Adrenal gland (tissue), 12 donors: Measurements from ENCODE around the gene PHF12. TPM values are rescaled to one million over a fixed set of nuclear protein-coding genes. Genes with fewer than 3 reads are reported as not detected.

ENCODE experiments used
- DNase-seq, 7 donors: peaks; one replicate each; pipeline ENCODE4 v3.0.0-alpha.2; 2019 to 2020
- H3K27ac ChIP-seq, 5 donors: fragments of 200-600 bp; sonication (generic) in 4 of 5; 1 replicate in 3 of 5; 2 replicates in 2 of 5; pipeline versions ENCODE4 v1.5.1 to v1.8.0; 2016 to 2020; ENCODE audit warnings: mild to moderate bottlenecking in 1 of 5
- H3K27me3 ChIP-seq: fragments of 200-600 bp; 2 replicates; pipeline ENCODE4 v1.8.0; 2021
- H3K36me3 ChIP-seq, 2 donors: fragments of 200-600 bp; replicated peaks in 1 of 2; 1 replicate in 1 of 2; 2 replicates in 1 of 2; pipeline versions ENCODE4 v1.5.1 to v1.8.0; 2018 to 2022
- H3K4me1 ChIP-seq, 2 donors: fragments of 200-600 bp; replicated peaks in 1 of 2; 1 replicate in 1 of 2; 2 replicates in 1 of 2; pipeline versions ENCODE4 v1.5.1 to v1.8.0; 2018 to 2021
- H3K4me3 ChIP-seq, 4 donors: fragments of 200-600 bp; sonication (generic) in 3 of 4; one replicate each; pipeline ENCODE4 v1.5.1; 2016 to 2018
- H3K9me3 ChIP-seq, 3 donors: fragments of 200-600 bp; sonication (generic) in 1 of 3; replicated peaks in 1 of 3; 1 replicate in 2 of 3; 2 replicates in 1 of 3; pipeline versions ENCODE4 v1.5.1 to v1.8.0; 2016 to 2021
- POLR2A ChIP-seq, 2 donors: fragments of 450-650 bp; IDR thresholded peaks; one replicate each; pipeline ENCODE4 v1.6.1; 2017; ENCODE audit warnings: antibody characterized with exemption in 2 of 2, mild to moderate bottlenecking in 2 of 2, moderate library complexity in 1 of 2
- WGBS, 4 donors: extraction: QIAGEN DNeasy Blood & Tissue Kit in 2 of 4; methylation state at CpG; one replicate each; pipeline versions ENCODE4 v1.1.5 to v1.1.7; 2013 to 2017; 5-methylcytosine and 5-hydroxymethylcytosine counted together
- intact Hi-C, 2 donors: fragments of 100-400 bp; cut with DNase I; formaldehyde crosslinking; loops; one replicate each; pipeline versions ENCODE4 v1.14.1 to v1.15.0; 2022 to 2023
- polyA plus RNA-seq, 3 donors: library from polyadenylated mRNA; stranded (reverse); fragments of 200-250 nt in 2 of 3; fragments of 350-450 nt in 1 of 3; fragmentation: Illumina TruSeq in 1 of 3; extraction: RNeasy Lipid Tissue Mini Kit (QIAGEN cat#74804) in 1 of 3; gene quantifications; one replicate each; pipeline ENCODE4 v1.2.3, GENCODE V29; 2013 to 2014
- total RNA-seq, 9 donors: library from RNA; depleted of rRNA in 4 of 9; stranded (reverse); fragments of >200 nt in 4 of 9; fragments of 120-200 nt in 1 of 9; fragmentation: NEBNext Ultra II Directional in 1 of 9; extraction: Animal tissue kit (Norgen Biotek cat#: 25700) in 1 of 9; gene quantifications; one replicate each; pipeline versions ENCODE4 v1.1.0 to v1.2.4, GENCODE V29; 2013 to 2023
- TF ChIP-seq, protein P1 (sequence below), 6 experiments: fragments of 450-650 bp in 4 of 6; fragments of 200-600 bp in 2 of 6; sonication (generic) in 1 of 6; IDR thresholded peaks; 1 replicate in 5 of 6; 2 replicates in 1 of 6; pipeline versions ENCODE4 v1.5.1 to v1.8.0; 2016 to 2021; ENCODE audit warnings: antibody characterized with exemption in 6 of 6, mild to moderate bottlenecking in 2 of 6, moderate library complexity in 1 of 6
- donor health status: healthy with polysubstance abuse.
- donor health status: Bipolar disorder and iron deficiency.
- donor health status: DM: yes; HTN: yes; CAD: no.
- donor health status: DM: no; HTN: no; CAD: no.
- donor health status: DM: no; HTN: no; CAD: no.
- donor health status: DM: yes; HTN: yes; CAD: no.

The PHF12 gene
- total and polyA plus RNA-seq, 12 donors = 14.4 to 47.9 (median 26.3) TPM

DNA sequence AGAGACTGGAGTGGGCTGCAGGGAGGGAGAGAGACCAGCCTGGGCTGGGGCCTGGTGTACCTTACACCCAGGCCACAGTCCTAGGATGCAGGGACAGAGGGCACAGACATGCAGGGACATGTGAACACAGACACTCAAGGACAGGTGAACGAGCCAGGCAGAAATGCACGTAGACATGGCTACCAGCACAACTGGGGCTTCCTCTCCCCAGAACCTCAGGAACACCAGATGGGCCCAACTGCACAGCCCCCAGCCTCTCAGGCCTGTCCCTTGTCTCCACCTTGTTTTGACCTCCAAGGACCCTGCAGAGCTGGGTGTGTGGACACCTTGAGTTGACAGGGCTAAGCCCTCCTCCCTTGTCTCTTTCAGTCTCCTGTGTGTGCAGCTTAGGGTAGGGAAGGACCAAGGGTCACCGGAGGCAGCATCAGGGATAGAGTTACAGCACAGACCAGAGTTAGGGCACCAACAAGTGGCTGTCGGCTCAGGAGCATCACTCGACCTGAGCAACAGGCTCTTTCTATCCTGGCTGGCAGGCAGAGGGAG is 45.3 kb upstream of the PHF12 start:
- Histone ChIP-seq H3K27ac (no peak overlapping the region), H3K36me3 (no peaks in the 10 kb centered on the region), H3K27me3 (no peaks in the 10 kb centered on the region), H3K9me3 (no peaks in the 10 kb centered on the region), H3K4me3 (no peak overlapping the region), H3K4me1 (peaks cover 0 to 8% of the 10 kb centered on the region in 2 donors)
- intact Hi-C loops = no loop called here
- WGBS, 4 donors = 47 to 64% (median 61%) methylated on average over 5 of the region's 5 CpGs
- TF ChIP-seq, protein P1, sequence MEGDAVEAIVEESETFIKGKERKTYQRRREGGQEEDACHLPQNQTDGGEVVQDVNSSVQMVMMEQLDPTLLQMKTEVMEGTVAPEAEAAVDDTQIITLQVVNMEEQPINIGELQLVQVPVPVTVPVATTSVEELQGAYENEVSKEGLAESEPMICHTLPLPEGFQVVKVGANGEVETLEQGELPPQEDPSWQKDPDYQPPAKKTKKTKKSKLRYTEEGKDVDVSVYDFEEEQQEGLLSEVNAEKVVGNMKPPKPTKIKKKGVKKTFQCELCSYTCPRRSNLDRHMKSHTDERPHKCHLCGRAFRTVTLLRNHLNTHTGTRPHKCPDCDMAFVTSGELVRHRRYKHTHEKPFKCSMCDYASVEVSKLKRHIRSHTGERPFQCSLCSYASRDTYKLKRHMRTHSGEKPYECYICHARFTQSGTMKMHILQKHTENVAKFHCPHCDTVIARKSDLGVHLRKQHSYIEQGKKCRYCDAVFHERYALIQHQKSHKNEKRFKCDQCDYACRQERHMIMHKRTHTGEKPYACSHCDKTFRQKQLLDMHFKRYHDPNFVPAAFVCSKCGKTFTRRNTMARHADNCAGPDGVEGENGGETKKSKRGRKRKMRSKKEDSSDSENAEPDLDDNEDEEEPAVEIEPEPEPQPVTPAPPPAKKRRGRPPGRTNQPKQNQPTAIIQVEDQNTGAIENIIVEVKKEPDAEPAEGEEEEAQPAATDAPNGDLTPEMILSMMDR (IDR thresholded peaks at IDR 0.05) = no peak
- no peak for TF ChIP-seq POLR2A (IDR thresholded peaks at IDR 0.05)
- no peak for DNase-seq

DNA sequence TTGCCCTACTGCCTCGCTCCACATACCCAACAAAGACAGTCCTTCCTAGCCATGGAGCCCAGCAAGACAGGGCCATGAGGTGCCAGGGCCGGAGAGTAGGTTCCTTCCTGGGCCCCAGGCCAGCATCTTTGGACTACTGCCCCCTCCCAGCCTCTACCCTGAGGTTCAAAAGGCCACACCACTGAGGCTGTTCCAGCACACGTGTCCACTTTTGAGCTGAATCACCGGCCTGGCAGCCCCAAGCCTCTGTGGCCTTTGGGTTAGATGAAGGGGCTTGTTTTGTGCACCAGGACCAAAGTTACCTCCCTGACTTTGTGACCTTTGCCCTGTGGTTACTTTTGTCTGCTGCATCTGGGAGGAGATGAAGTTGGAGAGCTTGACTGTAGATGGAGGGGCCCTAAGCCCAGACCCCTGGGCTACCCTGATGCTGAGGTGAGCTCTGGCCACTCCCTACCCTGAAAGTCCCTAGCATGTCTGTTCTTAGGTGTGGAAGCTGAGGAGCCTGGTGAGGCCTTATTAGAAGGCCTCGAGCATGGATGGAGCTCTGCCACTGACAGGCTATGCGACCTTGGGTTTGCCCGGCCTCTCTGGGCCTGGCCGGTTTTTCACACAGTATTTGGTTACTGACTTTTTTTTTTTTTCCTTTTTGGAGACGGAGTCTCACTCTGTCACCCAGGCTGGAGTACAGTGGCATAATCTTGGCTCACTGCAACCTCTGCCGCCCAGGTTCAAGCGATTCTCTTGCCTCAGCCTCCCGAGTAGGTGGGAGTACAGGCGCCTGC is 42.5 kb upstream of the PHF12 start:
- Histone ChIP-seq H3K9me3 (no peaks in the 10 kb centered on the region), H3K27me3 (no peaks in the 10 kb centered on the region), H3K4me3 (no peak overlapping the region), H3K36me3 (no peaks in the 10 kb centered on the region), H3K4me1 (peaks cover 0 to 8% of the 10 kb centered on the region in 2 donors), H3K27ac (no peak overlapping the region)
- TF ChIP-seq, protein P1 (IDR thresholded peaks at IDR 0.05) = no peak
- no peak for TF ChIP-seq POLR2A (IDR thresholded peaks at IDR 0.05)
- peak in 4 of 7 donors; percentile 28 to 59 (median 54) for DNase-seq
- 62 to 74% (median 69%) methylated on average over 12 to 13 of the region's 13 CpGs for WGBS, 4 donors
- intact Hi-C loops = no loop called here

DNA sequence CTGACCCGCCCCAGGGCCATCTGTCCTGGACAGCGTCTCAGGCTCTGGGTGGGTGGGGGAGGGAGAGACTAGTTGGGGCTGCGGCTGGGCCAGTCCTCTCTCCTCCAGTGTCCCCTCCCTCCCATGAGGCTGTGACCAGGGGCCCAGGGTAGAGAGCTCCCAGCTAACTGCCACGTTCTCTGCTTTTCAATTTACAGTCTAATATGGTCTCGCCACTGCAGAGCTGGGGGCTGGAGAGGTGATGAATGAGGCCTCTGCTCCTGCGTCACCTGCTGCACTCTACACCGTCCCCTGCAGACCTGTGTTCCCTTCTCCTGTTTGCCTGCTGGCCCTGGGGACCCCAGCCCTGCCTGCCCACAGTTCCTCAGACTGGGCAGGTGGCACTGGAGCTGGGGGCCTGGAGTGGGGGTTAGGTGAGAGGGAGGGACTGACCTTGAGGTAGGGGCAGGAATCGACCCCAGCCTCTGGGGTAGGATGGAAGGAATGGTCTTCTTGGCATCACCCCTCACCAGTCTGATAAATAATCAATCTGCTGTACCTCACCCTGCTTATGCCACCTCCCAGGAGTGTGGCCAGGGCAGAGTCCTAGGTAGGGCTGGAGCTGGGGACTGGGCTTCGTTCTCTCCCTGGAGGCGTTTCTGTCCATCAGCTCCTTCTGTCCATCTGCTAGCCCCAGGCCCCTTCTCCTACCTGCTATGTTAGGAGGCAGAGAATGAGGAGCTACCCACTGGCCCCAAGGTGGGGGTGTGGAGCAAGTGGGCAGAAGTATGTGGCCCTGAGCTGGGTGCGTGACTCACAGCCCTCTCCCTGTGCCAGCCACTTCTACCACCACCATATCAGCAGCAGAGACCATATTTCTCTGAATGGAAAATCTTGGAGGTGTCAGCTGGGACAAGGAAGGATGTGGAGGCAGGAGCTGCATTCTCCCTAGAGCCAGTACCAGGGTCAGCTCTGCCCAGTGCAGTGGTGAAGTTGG is 41.6 kb upstream of the PHF12 start:
- no peaks in the 10 kb centered on the region for H3K36me3 ChIP-seq
- H3K9me3 ChIP-seq = no peaks in the 10 kb centered on the region
- H3K4me1 ChIP-seq = peaks cover 0 to 8% of the 10 kb centered on the region in 2 donors
- TF ChIP-seq POLR2A (IDR thresholded peaks at IDR 0.05) = no peak
- TF ChIP-seq, protein P1 (IDR thresholded peaks at IDR 0.05) = peak in 3 of 6 experiments; percentile 8 to 13 (median 12)
- H3K4me3 ChIP-seq = no peak overlapping the region
- no peak overlapping the region for H3K27ac ChIP-seq
- no peaks in the 10 kb centered on the region for H3K27me3 ChIP-seq
- 59 to 80% (median 74%) methylated on average over 6 to 11 of the region's 11 CpGs for WGBS, 4 donors
- intact Hi-C loops = no loop called here
- DNase-seq = peak; percentile 42 to 75 (median 68)

DNA sequence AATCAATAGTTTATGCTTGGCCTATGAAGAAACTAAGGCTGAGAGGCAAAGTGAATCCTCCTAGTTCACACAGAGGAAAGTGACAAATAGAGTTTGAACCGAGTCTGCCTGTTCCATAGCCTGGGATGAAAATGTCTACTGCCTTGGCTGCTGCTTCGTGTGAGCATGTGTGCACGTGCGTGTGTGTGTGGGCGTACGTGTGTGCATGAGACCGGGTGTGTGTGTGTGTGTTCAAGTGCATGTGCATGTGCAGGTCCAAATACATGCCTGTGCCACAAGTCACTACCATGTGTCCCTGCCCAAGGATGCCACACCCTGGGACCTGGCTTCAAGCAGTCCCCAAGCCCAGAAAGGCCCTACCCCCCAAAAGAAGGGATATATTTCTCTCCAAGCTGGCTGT is 40.9 kb upstream of the PHF12 start:
- no peak for TF ChIP-seq POLR2A (IDR thresholded peaks at IDR 0.05)
- TF ChIP-seq, protein P1 (IDR thresholded peaks at IDR 0.05) = no peak
- DNase-seq = no peak
- H3K27me3 ChIP-seq = no peaks in the 10 kb centered on the region
- peaks cover 0 to 8% of the 10 kb centered on the region in 2 donors for H3K4me1 ChIP-seq
- H3K27ac ChIP-seq = no peak overlapping the region
- 72 to 92% (median 83%) methylated on average over 7 of the region's 7 CpGs for WGBS, 4 donors
- intact Hi-C loops = no loop called here
- no peaks in the 10 kb centered on the region for H3K9me3 ChIP-seq
- H3K36me3 ChIP-seq = no peaks in the 10 kb centered on the region
- no peak overlapping the region for H3K4me3 ChIP-seq
